GM12865 (cell line): ENCODE results near the gene SNX7.

Source experiments
- DNase-seq: peaks from one replicate; pipeline ENCODE4 v3.0.0; 2010; ENCODE audit warnings: low read depth
- H3K4me3 ChIP-seq: 2 replicates; pipeline ENCODE4 v1.5.1; 2011; ENCODE audit warnings: mild to moderate bottlenecking, low read depth, low read length, control low read depth
- CTCF ChIP-seq: IDR thresholded peaks from 2 replicates; pipeline ENCODE4 v1.5.1; 2011; ENCODE audit warnings: low read length, control low read depth, low read depth, inconsistent platforms; ENCODE audit not compliant: insufficient read depth; ENCODE audit errors: missing control alignments

Gene SNX7

GRCh38 chr1:98692482-98692881 lies 31.0 kb downstream of the SNX7 start:
- H3K4me3 ChIP-seq = no peak overlapping the region
- DNase-seq = no peak
- TF ChIP-seq CTCF = no peak

GRCh38 chr1:98693385-98693784 lies 31.9 kb downstream of the SNX7 start:
- no peak for DNase-seq
- TF ChIP-seq CTCF = no peak
- no peak overlapping the region for H3K4me3 ChIP-seq

GRCh38 chr1:98696077-98696476 lies 34.6 kb downstream of the SNX7 start:
- no peak for DNase-seq
- H3K4me3 ChIP-seq = no peak overlapping the region
- TF ChIP-seq CTCF = no peak

- no peak overlapping the region for H3K4me3 ChIP-seq
- no peak for DNase-seq
- TF ChIP-seq CTCF = no peak
Measured at GRCh38 chr1:98697781-98698180, 36.3 kb downstream of the SNX7 start.

GRCh38 chr1:98698625-98699024 lies 37.1 kb downstream of the SNX7 start:
- no peak overlapping the region for H3K4me3 ChIP-seq
- no peak for TF ChIP-seq CTCF
- DNase-seq = peak; percentile 2

- no peak for TF ChIP-seq CTCF
- DNase-seq = no peak
- H3K4me3 ChIP-seq = no peak overlapping the region
Measured at GRCh38 chr1:98700228-98700627, 38.7 kb downstream of the SNX7 start.

GRCh38 chr1:98702976-98703375 lies 41.5 kb downstream of the SNX7 start:
- DNase-seq = no peak
- no peak for TF ChIP-seq CTCF

More at GRCh38 chr1:98702976-98703375, 41.5 kb downstream of the SNX7 start:
- H3K4me3 ChIP-seq = no peak overlapping the region
